Spleen (tissue), 7 donors: ENCODE results near the gene CAMK1G.

Experiments used
- POLR2A ChIP-seq, 3 donors: fragments of 450-650 bp; IDR thresholded peaks; one replicate each; pipeline ENCODE4 v1.5.1; 2017; ENCODE audit warnings: antibody characterized with exemption in 3 of 3, mild to moderate bottlenecking in 1 of 3
- TF ChIP-seq, protein P1 (sequence below), 11 experiments: fragments of 200-600 bp in 7 of 11; fragments of 450-650 bp in 4 of 11; sonication (generic) in 4 of 11; IDR thresholded peaks in 8 of 11; conservative IDR thresholded peaks in 3 of 11; 1 replicate in 7 of 11; 2 replicates in 4 of 11; pipeline versions ENCODE4 v1.4.0 to v1.8.0; 2016 to 2021; ENCODE audit warnings: antibody characterized with exemption in 11 of 11, inconsistent platforms in 4 of 11, mild to moderate bottlenecking in 1 of 11
- donor health status: DM: no; HTN: no; CAD: no; lungs with moderate emphysema.
- donor health status: DM: no; HTN: no; CAD: no.
- donor health status: DM: no; HTN: no; CAD: no.

DNA sequence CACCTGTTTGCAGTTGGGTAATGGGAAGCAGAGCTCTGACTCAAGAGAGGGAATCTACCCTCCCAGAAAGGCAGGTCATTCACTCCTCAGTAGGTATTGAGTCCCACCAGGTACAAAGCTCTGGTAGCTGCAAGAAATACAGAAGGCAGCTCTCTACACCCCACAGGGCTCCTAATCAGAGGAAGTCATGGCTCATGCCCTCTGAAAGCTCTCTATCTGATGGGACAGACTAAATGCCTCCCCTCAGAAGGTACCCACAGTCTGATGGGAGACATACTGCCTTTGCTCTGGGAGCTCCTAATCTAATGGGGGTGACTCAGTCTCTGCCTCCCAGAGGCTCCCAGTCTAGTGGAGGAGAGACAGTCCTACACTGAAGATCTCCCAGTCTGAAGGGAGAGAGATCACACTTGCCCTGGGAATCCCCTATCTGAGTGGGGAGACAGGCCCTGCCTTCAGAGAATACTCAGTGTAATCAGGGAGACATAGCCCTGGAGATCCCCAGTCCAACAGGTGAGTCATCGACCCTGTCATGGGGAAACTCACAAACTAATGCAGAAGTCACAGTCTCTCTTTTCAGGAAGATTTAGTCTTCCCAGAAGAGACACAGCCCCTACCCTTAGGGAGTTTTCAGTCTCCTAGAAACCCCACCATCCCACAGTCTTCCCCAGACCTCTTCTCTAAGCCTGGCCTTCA, 23.7 kb downstream of the CAMK1G start:
- TF ChIP-seq POLR2A (IDR thresholded peaks at IDR 0.05) = no peak
- TF ChIP-seq, protein P1, sequence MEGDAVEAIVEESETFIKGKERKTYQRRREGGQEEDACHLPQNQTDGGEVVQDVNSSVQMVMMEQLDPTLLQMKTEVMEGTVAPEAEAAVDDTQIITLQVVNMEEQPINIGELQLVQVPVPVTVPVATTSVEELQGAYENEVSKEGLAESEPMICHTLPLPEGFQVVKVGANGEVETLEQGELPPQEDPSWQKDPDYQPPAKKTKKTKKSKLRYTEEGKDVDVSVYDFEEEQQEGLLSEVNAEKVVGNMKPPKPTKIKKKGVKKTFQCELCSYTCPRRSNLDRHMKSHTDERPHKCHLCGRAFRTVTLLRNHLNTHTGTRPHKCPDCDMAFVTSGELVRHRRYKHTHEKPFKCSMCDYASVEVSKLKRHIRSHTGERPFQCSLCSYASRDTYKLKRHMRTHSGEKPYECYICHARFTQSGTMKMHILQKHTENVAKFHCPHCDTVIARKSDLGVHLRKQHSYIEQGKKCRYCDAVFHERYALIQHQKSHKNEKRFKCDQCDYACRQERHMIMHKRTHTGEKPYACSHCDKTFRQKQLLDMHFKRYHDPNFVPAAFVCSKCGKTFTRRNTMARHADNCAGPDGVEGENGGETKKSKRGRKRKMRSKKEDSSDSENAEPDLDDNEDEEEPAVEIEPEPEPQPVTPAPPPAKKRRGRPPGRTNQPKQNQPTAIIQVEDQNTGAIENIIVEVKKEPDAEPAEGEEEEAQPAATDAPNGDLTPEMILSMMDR (IDR thresholded peaks at IDR 0.05 in 8 of 11, conservative IDR thresholded peaks at IDR 0.05 in 3 of 11) = no peak
